Fibroblast of skin of right quadriceps (primary cell): Measurements from ENCODE around the gene RNF225.
"Not testable (repeated sequence)": the region's sequence is repeated elsewhere in the genome, so short reads cannot be mapped to it uniquely, and the experiment has no call there.

Experiments used
- DNase-seq: peaks from one replicate; pipeline ENCODE4 v3.0.0-alpha.2; 2013

RNF225 gene

GRCh38 chr19:58362272-58362994 lies 33.0 kb upstream of the RNF225 start, which contains the start of gene ZNF497:
TSS of gene ZNF497 (minus strand) at chr19:58362751. CDS start at chr19:58357635, 5,116 bp downstream.
- DNase-seq, result peak; percentile 96

- no peak for DNase-seq
Measured at GRCh38 chr19:58364146-58364545, 31.3 kb upstream of the RNF225 start.

- no peak for DNase-seq
Measured at GRCh38 chr19:58366585-58367430, 28.6 kb upstream of the RNF225 start.

- no peak for DNase-seq
Measured at GRCh38 chr19:58367698-58368454, 27.6 kb upstream of the RNF225 start.

GRCh38 chr19:58368561-58369360 lies 26.7 kb upstream of the RNF225 start:
- DNase-seq, result no peak

- no peak for DNase-seq
Measured at GRCh38 chr19:58372311-58373133, 22.9 kb upstream of the RNF225 start.

- no peak for DNase-seq
Measured at GRCh38 chr19:58374200-58374599, 21.3 kb upstream of the RNF225 start.

- not testable (repeated sequence) for DNase-seq
Measured at GRCh38 chr19:58376724-58377123, 18.7 kb upstream of the RNF225 start.

- no peak for DNase-seq
Measured at GRCh38 chr19:58379246-58379645, 16.2 kb upstream of the RNF225 start.

GRCh38 chr19:58380037-58380661 lies 15.3 kb upstream of the RNF225 start:
- no peak for DNase-seq

- peak; percentile 100 for DNase-seq
Measured at GRCh38 chr19:58380662-58381459, 14.6 kb upstream of the RNF225 start, which contains the start of gene ZNF837. TSS of gene ZNF837 (minus strand) at chr19:58381030. CDS start at chr19:58369332, 11,698 bp downstream.

GRCh38 chr19:58381460-58382212 lies 13.8 kb upstream of the RNF225 start:
- no peak for DNase-seq

GRCh38 chr19:58382997-58383603 lies 12.4 kb upstream of the RNF225 start:
- DNase-seq, result no peak

- DNase-seq, result no peak
Measured at GRCh38 chr19:58385313-58385890, 10.1 kb upstream of the RNF225 start.

GRCh38 chr19:58385891-58386575 lies 9.4 kb upstream of the RNF225 start:
- DNase-seq, result no peak

- DNase-seq, result peak; percentile 99
Measured at GRCh38 chr19:58386576-58387337, 8.7 kb upstream of the RNF225 start, which contains the start of gene RPS5. TSS of gene RPS5 (plus strand) at chr19:58387269. CDS start at chr19:58388138, 869 bp downstream.
